ENCODE measurements around the gene LPAR1. TPM values are rescaled to one million over a fixed set of nuclear protein-coding genes. Genes with fewer than 3 reads are reported as not detected.

Gene LPAR1
- total and polyA plus RNA-seq, 9 of the 15 experiments (the other 6 are each of a cell fraction or from before 2014, with no cell fraction given) = 0.13 TPM; not detected in 8

- no TSS peak for BruUV-seq (replicated peaks)
- TF ChIP-seq NFATC3 (IDR thresholded peaks at IDR 0.05) (no peak), POLR2A (conservative IDR thresholded peaks at IDR 0.05) (no peak), NCOR1 (IDR thresholded peaks at IDR 0.05) (no peak), ZNF639 (CRISPR knock-in tag; conservative IDR thresholded peaks at IDR 0.05 in 1 of 2, IDR thresholded peaks at IDR 0.05 in 1 of 2) (no peak), BCOR (IDR thresholded peaks at IDR 0.05) (no peak), EHMT2 (IDR thresholded peaks at IDR 0.05) (no peak), KLF6 (CRISPR knock-in tag; IDR thresholded peaks at IDR 0.05; ENCODE audit: borderline replicate concordance) (no peak), ZC3H4 (CRISPR knock-in tag; IDR thresholded peaks at IDR 0.05; ENCODE audit: borderline replicate concordance) (no peak), BRCA1 (IDR thresholded peaks at IDR 0.05) (no peak), BRCA1 (CRISPR knock-in tag; IDR thresholded peaks at IDR 0.05) (no peak), ZNF699 (CRISPR knock-in tag; IDR thresholded peaks at IDR 0.05; ENCODE audit: insufficient replicate concordance) (no peak), ZBTB11 (CRISPR knock-in tag; IDR thresholded peaks at IDR 0.05) (no peak), HIVEP1 (CRISPR knock-in tag; IDR thresholded peaks at IDR 0.05) (no peak), ETV5 (CRISPR knock-in tag; IDR thresholded peaks at IDR 0.05; ENCODE audit: low read depth) (no peak), TBL1XR1 (IDR thresholded peaks at IDR 0.05; ENCODE audit: low read length in 2 of 2) (no peak), TBP (optimal IDR thresholded peaks at IDR 0.05; ENCODE audit: low read depth, low read length) (no peak), SMAD2 (IDR thresholded peaks at IDR 0.05; ENCODE audit: low read depth, low read length) (no peak)
- Histone ChIP-seq H3K9ac (ENCODE audit: insufficient read depth in 1 of 2, low read depth in 2 of 2, low read length in 2 of 2) (no peak overlapping the region), H3K9me1 (ENCODE audit: control insufficient read depth, insufficient read depth, low read length) (no peaks in the 10 kb centered on the region), H4K20me1 (replicated peaks; ENCODE audit: control insufficient read depth, insufficient read depth, low read length) (no peaks in the 10 kb centered on the region), H3K4me2 (ENCODE audit: insufficient read depth, low read length) (no peak overlapping the region), H3K79me2 (ENCODE audit: control insufficient read depth, insufficient read depth, low read length) (no peaks in the 10 kb centered on the region), H3K9me3 (replicated peaks; ENCODE audit: control insufficient read depth, insufficient read depth, low read depth, low read length) (no peaks in the 10 kb centered on the region), H3K4me1 (replicated peaks in 1 of 2; ENCODE audit: control insufficient read depth in 2 of 2, insufficient read depth in 2 of 2, low read length in 2 of 2) (no peaks in the 10 kb centered on the region), H3K36me3 (ENCODE audit: control insufficient read depth, insufficient read depth, low read length) (no peaks in the 10 kb centered on the region), H3K27me3 (ENCODE audit: control insufficient read depth in 2 of 2, insufficient read depth in 2 of 2, low read length in 2 of 2) (no peaks in the 10 kb centered on the region), H2AFZ (ENCODE audit: low read depth, low read length) (no peak overlapping the region), H3K4me3 (no peak overlapping the region), H3K27ac (ENCODE audit: extremely low read depth, low read depth, low read length) (no peak overlapping the region)
- CTCF ChIA-PET (ENCODE audit: low intra/inter-chr PET ratio) = no interaction called here
- FAIRE-seq (no peak), ATAC-seq (no peak), DNase-seq (ENCODE audit: extremely low read depth in 1 of 4, low spot score in 3 of 4) (no peak)
- POLR2A ChIA-PET = no interaction called here
- intact Hi-C loops (cut with micrococcal nuclease) (no loop called here), in situ Hi-C loops (cut with MboI) (no loop called here)
- 0% methylated on average over 2 of the region's 2 CpGs for WGBS (ENCODE audit: insufficient coverage, low coverage, missing lambda C conversion rate)
Measured at GRCh38 chr9:110928599-110928998, 109.7 kb downstream of the LPAR1 start.

All from K562 (cell line).